ENCODE results near the gene SLC43A2. TPM values are rescaled to one million over a fixed set of nuclear protein-coding genes. Genes with fewer than 3 reads are reported as not detected.
"Not testable (repeated sequence)": the region's sequence is repeated elsewhere in the genome, so short reads cannot be mapped to it uniquely, and the experiment has no call there.

The SLC43A2 gene
- total RNA-seq (2014; rRNA removed) = 1.9 and 3.7 TPM in 2 replicates
- 3.5 TPM for polyA plus RNA-seq (2012)

DNA sequence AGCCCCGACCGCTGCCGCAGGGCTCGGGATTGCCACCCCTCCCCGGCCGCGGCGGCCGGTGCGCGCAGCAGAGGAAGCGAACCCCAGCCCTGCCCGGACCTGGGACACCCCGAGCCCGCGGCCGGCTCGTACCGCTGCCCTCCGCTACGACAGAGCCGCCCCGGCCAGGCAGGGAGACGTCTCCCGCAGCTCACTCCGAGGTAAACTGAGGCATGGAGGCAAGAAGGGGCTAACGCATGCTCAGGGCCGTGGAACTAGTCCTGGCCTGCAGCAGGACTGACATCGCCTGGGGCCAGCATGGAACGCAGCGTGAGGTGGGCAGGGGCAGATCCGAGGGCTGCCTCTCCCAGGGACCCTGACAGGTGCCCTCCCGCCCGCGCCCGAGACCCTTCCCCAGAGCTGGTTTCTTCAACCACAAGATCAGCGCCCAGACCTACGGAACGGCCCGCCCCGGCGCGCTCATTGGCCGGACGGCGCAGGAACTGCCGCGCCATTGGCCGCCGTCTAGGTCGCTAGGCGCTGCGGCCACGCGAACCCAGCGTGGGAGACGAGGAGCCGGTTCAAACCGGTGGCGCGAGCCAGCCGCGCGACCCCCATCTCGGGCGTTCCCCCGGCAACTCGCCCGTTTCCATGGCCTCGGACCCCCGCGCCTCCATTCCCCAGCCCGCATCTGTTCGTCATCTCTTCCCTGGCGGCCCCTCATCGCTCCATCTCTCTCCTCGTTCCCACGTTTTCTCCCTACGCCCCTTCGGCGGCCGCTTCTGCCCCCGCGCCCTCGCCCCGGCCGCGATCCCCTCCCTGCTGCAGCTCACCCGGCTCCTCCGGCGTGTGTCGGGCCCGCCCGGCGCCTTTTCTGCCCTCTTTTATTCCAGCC lies at the start of gene SLC43A2:
Gene SLC43A2, minus strand, starts transcription at position 853 of the 874 bp plus-strand sequence. CDS start 960 bp downstream, outside the sequence.
- peak; percentile 67 for DNase-seq (ENCODE audit: low read depth)

DNA sequence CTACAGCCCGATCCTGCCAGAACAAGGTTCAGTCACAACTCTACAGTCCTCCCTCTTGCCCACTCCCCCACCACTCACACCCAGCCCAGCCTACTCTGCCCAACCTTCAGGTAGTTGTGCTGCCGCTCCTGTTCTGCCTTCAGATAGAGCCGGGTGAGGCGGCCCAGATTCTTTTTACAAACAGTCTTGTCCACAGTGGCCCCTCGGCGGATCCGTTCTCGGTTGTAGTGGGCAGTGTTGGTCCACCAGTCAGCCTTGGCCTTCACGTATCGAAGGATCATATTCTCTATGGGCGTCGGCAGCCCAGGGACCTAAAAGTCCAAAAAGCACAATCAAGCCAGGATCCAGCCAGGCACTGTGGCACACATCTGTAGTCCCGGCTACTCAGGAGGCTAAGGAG lies 47.8 kb upstream of the SLC43A2 start:
- no peak for DNase-seq (ENCODE audit: low read depth)

GRCh38 chr17:1673041-1673785 lies 44.6 kb upstream of the SLC43A2 start:
- DNase-seq (ENCODE audit: low read depth) = no peak

DNA sequence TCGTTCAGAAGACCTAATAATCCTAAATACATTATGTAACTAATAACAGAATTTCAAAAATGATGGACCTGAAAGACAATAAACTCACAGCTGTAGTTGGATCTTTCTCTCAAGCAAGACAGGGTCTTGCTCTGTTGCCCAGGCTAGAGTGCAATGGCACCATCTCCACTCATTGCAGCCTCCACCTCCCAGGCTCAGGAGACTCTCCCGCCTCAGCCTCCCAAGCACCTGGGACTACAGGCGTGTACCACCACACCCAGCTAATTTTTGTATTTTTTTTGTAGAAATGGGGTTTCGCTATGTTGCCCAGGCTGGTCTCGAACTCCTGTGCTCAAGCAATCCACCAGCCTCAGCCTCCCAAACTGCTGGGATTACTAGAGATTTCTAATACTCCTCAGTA lies 35.3 kb upstream of the SLC43A2 start:
- DNase-seq (ENCODE audit: low read depth) = not testable (repeated sequence)

DNA sequence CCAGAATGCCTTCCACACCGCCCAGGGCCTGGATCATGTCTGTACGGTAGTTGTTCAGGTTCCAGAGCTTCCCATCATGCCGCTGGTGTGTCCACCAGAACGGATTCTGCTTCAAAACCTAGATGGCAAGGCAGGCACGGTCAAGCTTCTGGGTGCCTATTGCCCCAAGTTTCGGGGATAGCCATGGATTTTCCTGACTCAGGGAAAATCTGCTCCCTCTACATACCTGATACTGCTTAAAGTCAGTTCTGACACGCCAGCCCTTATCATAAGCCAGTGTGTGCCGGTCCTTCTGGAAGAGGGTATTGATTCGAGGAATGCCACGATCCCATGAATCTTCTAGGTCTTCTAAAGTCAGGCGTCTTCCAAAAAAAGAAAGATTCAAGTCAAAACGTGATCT lies 32.4 kb upstream of the SLC43A2 start:
- no peak for DNase-seq (ENCODE audit: low read depth)

DNA sequence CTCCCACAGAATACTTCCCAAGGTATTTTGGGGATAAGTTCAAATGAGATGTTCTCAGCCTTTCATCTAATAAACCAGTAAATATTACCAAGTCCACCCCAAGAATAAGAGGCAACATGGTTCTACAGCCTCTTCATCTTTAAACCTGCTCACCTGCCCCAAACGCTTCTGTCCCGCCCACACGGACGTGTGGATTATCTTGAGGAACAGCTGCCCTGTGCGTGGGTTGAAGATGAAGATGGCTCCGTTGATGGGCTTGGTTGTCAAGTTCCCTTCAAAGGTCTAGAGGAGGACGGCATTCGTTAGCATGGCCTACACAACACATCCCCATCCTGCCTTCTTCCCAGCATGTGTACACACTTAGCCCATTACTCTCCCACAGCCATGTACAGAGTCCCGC lies 29.5 kb upstream of the SLC43A2 start:
- no peak for DNase-seq (ENCODE audit: low read depth)

GRCh38 chr17:1653735-1654134 lies 25.1 kb upstream of the SLC43A2 start:
- DNase-seq (ENCODE audit: low read depth) = no peak

GRCh38 chr17:1652794-1653193 lies 24.2 kb upstream of the SLC43A2 start:
- not testable (repeated sequence) for DNase-seq (ENCODE audit: low read depth)

DNA sequence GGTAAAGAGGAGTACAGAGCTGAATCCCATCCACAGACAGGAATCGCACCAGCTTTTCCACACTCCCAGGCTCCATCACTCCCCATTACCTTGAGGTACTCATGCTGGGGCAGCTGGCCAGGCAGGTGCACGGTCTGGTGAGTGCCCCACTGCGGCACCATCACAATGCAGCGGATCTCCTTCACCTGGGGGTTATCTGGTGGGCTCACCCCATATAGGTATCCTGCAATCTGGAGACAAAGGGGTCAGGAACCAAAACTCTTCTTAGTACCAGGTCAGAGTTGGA lies 22.9 kb upstream of the SLC43A2 start:
- DNase-seq (ENCODE audit: low read depth) = no peak

- DNase-seq (ENCODE audit: low read depth) = no peak
Observed at GRCh38 chr17:1650731-1651558, 22.3 kb upstream of the SLC43A2 start.

DNA sequence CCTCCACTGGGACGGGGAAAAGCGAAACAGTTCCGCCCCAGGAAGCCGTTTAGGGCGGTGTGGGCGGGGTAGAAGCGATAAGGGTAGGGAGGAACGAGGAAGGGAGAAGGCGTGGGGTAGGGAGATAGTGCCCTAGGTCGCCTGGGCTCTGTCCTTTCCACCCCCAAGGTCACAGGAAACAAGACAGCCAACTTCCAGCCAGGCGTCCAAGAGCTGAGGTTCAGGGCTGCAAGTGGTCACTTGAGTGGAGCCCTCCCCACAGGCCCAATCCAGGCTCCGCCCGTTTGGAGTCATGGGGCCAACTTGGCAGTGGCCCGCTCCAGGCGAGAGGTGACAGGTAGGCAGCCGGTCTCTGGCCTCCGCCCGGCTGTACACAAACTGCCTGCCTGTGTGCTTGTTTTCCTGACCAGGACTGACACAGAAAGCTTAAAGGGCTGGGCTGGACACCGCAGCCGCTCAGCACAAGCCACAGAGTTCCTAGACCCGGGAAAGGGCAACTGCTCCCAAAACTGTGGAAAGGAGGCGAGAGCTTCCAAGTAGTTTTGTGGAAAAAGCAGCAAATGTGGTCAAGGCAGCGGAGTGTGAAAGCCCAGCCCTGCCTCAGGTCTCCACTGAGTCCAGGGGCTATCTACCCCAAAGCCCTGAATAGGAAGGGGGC lies 21.3 kb upstream of the SLC43A2 start, which contains the start of gene RILP:
Gene RILP, minus strand, starts transcription at position 23 of the 658 bp plus-strand sequence. CDS start 62 bp downstream, outside the sequence.
- no peak for DNase-seq (ENCODE audit: low read depth)

DNA sequence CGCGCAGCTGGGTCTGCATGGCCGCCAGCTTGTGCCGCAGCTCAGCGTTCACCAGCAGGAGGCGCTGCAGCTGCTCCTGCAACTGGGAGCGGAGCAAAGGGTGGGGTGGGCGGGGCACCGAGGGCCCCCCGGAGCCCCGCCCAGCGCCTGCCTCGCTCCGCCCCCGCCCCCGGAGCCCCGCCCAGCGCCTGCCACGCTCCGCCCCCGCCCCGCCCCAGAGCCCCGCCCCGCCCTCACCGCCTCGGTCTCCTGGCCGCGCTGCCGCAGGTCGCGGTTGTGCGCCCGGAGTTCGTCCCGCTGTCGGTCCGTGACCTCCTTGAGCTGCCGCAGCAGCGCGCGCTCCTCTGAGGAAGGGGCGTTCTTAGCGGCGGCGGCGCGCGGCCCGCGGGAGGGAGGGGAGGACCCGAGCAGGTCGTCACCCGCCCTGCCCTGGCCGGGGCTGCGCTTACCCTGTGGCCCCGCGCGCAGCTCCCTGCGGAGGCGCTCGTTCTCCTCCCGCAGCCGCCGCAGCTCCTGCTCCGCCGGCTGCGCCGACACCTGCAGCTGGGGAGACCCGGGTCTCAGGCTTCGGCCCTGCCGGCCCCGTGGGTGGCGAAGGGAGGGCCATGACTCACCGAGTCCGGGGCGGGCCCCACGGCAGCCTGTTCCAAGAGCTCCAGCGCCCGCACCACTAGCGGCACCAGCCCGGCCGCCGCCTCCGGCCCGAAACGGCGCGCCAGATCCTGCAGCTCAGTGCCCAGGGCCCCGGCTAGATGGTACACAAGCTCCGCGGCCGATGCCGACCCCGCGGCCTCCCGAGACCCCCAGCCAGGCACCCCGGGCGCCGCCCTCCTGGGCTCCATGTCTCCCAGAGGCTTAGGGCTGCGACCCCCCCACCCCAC lies 20.6 kb upstream of the SLC43A2 start:
- peak; percentile 91 for DNase-seq (ENCODE audit: low read depth)

DNA sequence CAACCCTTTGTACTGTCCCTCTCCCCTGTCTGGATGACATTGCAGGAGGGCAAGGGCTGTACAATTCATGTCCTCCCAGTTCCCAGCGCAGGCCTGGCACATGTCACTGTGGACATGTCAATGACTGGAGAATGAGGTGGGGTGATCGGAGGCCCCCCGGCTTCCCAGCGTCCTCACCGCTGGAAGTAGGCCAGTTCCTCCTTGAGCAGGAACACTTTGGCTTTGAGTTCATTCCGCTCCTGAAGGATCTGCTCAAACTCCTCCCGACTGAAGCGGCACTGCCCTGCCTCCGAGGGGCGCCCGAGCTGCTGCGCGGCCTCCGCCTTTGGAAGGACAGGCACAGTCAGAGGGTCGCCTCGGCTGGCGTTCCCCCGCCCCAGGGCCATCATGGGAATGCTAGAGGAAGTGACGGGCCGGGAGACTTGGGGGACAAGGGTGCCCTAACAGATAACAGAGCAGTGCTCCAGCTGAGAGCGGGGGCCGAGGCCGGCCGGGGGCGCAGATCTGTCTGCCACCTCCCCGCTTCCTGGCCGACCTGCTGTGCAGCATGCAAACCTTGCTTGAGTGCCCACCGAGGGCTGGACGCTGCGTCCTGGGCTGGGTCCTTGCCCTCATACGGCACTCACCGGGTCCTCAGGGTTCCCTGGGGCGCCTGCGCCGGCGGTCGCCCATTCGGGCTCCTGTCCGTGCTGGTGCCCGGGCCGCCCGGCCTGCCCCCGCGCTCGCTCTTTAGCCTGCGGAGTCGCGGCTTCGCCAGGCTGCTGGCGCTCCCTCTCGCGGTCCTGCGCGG lies 19.7 kb upstream of the SLC43A2 start:
- DNase-seq (ENCODE audit: low read depth) = no peak

DNA sequence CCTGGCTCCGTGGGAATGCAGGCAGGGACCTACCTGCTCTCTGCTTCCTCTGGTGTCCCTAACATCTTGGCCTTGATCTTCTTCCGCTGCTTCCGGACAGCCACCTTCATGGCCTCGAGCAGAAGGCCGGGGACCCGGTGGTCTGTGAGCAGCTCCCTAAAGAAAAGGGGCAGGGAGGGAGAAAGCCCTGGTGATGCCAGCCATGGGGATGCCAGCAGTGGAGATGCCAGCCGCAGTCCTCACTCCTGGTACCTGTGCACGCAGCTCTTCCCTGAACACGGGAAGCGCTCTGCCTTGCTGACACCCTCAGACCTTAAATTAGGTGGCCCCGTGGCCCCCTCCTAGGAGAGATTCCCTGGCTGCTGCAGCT lies 19.2 kb upstream of the SLC43A2 start:
- DNase-seq (ENCODE audit: low read depth) = no peak

- DNase-seq (ENCODE audit: low read depth) = no peak
Observed at GRCh38 chr17:1646199-1646875, 17.7 kb upstream of the SLC43A2 start.

- DNase-seq (ENCODE audit: low read depth) = no peak
Observed at GRCh38 chr17:1645207-1646171, 16.9 kb upstream of the SLC43A2 start, which contains the start of gene SCARF1. Gene SCARF1, minus strand, starts transcription at chr17:1645732. Its CDS starts 35 bp downstream, at chr17:1645697.

- DNase-seq (ENCODE audit: low read depth) = peak; percentile 27
Observed at GRCh38 chr17:1644493-1645206, 16.0 kb upstream of the SLC43A2 start.

All from LHCN-M2 (cell line).